Prostate gland (tissue), 2 donors: Measurements from ENCODE around the gene TMEM178A.

ENCODE experiments used
- CTCF ChIP-seq, 4 experiments: fragments of 200-600 bp in 2 of 4; fragments of 450-650 bp in 2 of 4; sonication (generic) in 2 of 4; IDR thresholded peaks; 1 replicate in 3 of 4; 2 replicates in 1 of 4; pipeline ENCODE4 v1.5.1; 2016 to 2019; ENCODE audit warnings: antibody characterized with exemption in 4 of 4, mild to moderate bottlenecking in 2 of 4, moderate library complexity in 2 of 4
- POLR2A ChIP-seq: fragments of 450-650 bp; IDR thresholded peaks from one replicate; pipeline ENCODE4 v1.6.1; 2016; ENCODE audit warnings: antibody characterized with exemption, mild to moderate bottlenecking
- POLR2AphosphoS5 ChIP-seq: sonication (generic); formaldehyde crosslinking; IDR thresholded peaks from one replicate; pipeline ENCODE4 v1.6.1; 2017; ENCODE audit warnings: antibody characterized with exemption

- no peak for TF ChIP-seq CTCF (IDR thresholded peaks at IDR 0.05)
- TF ChIP-seq POLR2A = no peak
- TF ChIP-seq POLR2AphosphoS5 = no peak
Observed at GRCh38 chr2:39735648-39736047, 69.9 kb downstream of the TMEM178A start.
